ENCODE results near the gene CABP7.

CABP7 gene

GRCh38 chr22:29689206-29689879 lies 30.5 kb upstream of the CABP7 start:
- H3K4me3 ChIP-seq (ENCODE audit: low read depth, low read length): no peak overlapping the region
- TF ChIP-seq, protein P1, sequence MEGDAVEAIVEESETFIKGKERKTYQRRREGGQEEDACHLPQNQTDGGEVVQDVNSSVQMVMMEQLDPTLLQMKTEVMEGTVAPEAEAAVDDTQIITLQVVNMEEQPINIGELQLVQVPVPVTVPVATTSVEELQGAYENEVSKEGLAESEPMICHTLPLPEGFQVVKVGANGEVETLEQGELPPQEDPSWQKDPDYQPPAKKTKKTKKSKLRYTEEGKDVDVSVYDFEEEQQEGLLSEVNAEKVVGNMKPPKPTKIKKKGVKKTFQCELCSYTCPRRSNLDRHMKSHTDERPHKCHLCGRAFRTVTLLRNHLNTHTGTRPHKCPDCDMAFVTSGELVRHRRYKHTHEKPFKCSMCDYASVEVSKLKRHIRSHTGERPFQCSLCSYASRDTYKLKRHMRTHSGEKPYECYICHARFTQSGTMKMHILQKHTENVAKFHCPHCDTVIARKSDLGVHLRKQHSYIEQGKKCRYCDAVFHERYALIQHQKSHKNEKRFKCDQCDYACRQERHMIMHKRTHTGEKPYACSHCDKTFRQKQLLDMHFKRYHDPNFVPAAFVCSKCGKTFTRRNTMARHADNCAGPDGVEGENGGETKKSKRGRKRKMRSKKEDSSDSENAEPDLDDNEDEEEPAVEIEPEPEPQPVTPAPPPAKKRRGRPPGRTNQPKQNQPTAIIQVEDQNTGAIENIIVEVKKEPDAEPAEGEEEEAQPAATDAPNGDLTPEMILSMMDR (IDR thresholded peaks at IDR 0.05; ENCODE audit: borderline replicate concordance, insufficient read depth, low read depth, low read length): no peak

GRCh38 chr22:29689880-29690213 lies 30.0 kb upstream of the CABP7 start:
- no peak overlapping the region for H3K4me3 ChIP-seq (ENCODE audit: low read depth, low read length)
- TF ChIP-seq, protein P1 (IDR thresholded peaks at IDR 0.05; ENCODE audit: borderline replicate concordance, insufficient read depth, low read depth, low read length): peak; percentile 78

- no peak overlapping the region for H3K4me3 ChIP-seq (ENCODE audit: low read depth, low read length)
- TF ChIP-seq, protein P1 (IDR thresholded peaks at IDR 0.05; ENCODE audit: borderline replicate concordance, insufficient read depth, low read depth, low read length): no peak
These were observed 29.3 kb upstream of the CABP7 start for GRCh38 chr22:29690476-29690875.

GRCh38 chr22:29691636-29692326 lies 28.0 kb upstream of the CABP7 start:
- no peak overlapping the region for H3K4me3 ChIP-seq (ENCODE audit: low read depth, low read length)

DNA sequence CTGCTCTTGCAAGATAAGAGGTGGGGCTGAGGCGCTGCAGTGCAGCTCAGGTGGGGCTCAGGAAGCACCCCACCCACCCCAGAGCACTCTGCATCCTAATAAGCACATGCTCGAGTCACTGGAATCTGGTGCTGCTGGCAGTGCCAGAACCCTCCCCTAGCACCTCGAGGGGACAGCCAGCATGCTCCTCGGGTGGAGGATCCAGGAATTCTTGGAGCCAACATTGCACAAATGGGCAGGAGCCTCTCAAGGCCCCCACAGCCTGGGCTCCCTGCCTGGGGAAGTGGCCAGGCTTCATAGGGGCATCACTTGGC lies 27.5 kb upstream of the CABP7 start:
- TF ChIP-seq, protein P1 (IDR thresholded peaks at IDR 0.05; ENCODE audit: borderline replicate concordance, insufficient read depth, low read depth, low read length): no peak

More at GRCh38 chr22:29691636-29692326, 28.0 kb upstream of the CABP7 start:
- TF ChIP-seq, protein P1 (IDR thresholded peaks at IDR 0.05; ENCODE audit: borderline replicate concordance, insufficient read depth, low read depth, low read length): no peak

GRCh38 chr22:29693161-29693560 lies 26.6 kb upstream of the CABP7 start:
- TF ChIP-seq, protein P1 (IDR thresholded peaks at IDR 0.05; ENCODE audit: borderline replicate concordance, insufficient read depth, low read depth, low read length): no peak
- no peak overlapping the region for H3K4me3 ChIP-seq (ENCODE audit: low read depth, low read length)

More for the DNA sequence above, 27.5 kb upstream of the CABP7 start:
- H3K4me3 ChIP-seq (ENCODE audit: low read depth, low read length): no peak overlapping the region

GRCh38 chr22:29693671-29694070 lies 26.1 kb upstream of the CABP7 start:
- TF ChIP-seq, protein P1 (IDR thresholded peaks at IDR 0.05; ENCODE audit: borderline replicate concordance, insufficient read depth, low read depth, low read length): no peak
- no peak overlapping the region for H3K4me3 ChIP-seq (ENCODE audit: low read depth, low read length)
